ENCODE results near the gene YEATS2.

Gene YEATS2

DNA sequence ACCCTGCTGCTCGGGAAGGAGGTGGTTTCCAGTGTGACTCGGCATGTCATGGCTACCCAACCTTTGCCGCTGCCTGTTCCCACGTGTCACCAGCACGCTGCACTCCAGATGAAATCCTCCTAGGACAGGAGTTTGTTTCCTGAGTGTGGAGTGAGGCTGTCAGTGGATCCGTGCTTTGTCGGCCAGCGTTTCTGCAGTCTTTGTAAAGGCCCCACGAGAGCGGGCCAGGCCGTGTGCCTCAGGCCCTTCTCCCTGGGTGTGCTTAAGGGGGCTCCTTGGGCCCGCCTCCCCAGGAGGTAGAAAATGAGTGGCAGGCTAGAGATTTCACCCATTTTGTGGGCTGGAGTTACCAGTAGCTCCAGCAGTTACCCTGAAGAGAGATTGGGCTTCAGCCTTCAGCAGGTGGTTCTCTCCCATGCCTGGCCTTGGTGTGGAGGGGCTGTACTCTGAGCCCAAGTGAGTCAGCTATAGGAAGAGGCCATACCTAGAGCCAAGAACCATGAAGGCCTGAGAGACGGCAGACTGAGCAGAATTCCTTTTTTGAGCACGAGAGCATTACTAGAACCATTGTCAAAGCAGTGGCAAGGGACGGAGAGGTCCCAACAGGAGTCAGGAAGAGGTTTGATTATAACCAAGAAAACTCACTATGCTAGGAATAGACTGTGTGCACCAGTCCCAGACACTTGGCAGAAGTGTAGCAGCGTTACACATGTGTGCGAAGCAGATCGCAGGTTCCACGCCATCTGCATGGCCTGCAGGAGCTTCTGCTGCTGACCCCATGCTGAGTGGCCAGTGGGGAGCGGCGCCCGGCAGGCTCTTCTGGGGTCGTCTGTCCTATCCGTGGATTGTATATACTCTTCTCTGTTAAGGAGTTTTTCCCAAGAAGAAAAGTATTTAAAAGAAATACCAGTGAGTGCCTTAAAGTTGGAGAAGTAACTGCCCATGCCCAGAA is 113.3 kb downstream of the YEATS2 start:
- DNase-seq (ENCODE audit: low read depth in 1 of 2, low spot score in 1 of 2): no peak

DNA sequence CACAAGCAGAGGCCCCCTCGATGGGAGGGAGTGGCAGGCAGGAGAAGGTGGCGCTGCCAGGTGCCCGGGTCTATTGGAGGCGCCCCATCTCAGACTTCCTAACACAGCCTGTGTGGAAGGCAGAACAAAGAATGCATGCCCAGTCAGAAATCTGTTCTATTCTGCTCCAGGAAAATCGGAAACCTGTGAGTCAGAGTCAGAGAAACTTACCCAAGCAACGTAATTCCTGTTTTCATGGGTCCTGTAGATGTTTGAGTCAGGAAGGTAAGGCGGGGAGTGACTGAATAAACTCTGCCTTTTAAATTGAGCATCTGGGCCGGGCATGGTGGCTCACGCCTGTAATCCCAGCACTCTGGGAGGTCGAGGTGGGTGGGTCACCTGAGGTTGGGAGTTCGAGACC is 114.0 kb downstream of the YEATS2 start:
- no peak for DNase-seq (ENCODE audit: low read depth in 1 of 2, low spot score in 1 of 2)

GRCh38 chr3:183812761-183813445 is 115.3 kb downstream of the YEATS2 start:
- DNase-seq (ENCODE audit: low read depth in 1 of 2, low spot score in 1 of 2): no peak

DNA sequence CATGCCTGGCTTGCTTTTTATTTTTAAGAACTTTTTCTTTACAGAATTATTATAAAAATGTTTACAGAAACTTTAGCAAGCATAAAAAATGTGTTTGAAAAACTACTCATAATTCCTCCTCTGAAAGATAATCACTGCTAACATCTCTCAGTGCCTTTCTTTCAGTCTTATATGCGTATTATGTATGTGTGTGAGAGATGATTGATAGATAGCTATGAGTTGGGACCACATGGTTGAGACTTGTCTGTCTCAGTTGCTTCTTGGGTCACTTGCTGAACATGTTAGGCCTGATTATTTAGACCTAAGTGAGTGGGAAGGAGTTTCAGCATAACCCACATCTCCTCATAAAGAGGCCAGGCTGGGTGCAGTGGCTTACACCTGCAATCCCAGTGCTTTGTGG is 116.6 kb downstream of the YEATS2 start:
- no peak for DNase-seq (ENCODE audit: low read depth in 1 of 2, low spot score in 1 of 2)

DNA sequence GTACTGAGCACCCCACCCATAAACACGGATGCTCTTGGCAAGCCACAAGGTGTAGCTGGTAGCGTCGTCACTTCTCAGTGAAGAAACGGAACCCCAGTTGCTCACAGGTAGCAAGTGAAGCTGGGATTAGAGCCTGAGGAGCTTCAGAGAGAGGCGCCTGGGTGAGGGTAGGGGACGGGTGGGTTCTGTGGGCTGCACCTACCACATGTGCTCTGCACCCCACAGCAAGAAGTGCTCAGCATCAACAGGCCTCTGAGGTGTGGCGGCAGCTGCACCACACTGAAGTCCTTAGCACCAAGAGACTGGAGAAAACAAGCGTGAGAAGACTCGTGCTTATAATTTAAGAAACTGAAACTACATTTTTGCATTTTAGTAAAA is 118.0 kb downstream of the YEATS2 start:
- DNase-seq (ENCODE audit: low read depth in 1 of 2, low spot score in 1 of 2): no peak

GRCh38 chr3:183815951-183816475 is 118.4 kb downstream of the YEATS2 start:
- no peak for DNase-seq (ENCODE audit: low read depth in 1 of 2, low spot score in 1 of 2)

- no peak for DNase-seq (ENCODE audit: low read depth in 1 of 2, low spot score in 1 of 2)
These were observed 119.3 kb downstream of the YEATS2 start for GRCh38 chr3:183816681-183817510.

DNA sequence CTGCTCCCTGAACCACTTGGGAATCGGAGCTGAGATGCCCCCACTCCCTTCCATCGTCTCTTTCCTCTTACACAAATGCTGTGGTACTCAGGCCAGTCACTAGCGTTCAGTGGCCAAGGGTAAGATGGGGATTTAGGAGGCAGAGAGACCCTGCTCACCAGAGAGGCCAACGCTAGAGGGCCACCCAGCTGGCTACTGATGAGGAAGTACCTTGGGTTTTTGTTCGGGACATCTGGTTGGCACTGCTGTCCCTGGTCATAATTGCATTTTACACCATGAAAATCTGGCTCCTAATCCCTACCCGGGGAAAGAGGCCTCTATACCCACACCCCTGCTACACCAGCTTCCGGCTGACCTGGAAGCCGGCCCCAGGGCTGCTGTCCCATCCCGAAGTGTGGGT is 120.0 kb downstream of the YEATS2 start:
- DNase-seq (ENCODE audit: low read depth in 1 of 2, low spot score in 1 of 2): no peak

- no peak for DNase-seq (ENCODE audit: low read depth in 1 of 2, low spot score in 1 of 2)
These were observed 120.5 kb downstream of the YEATS2 start for GRCh38 chr3:183818041-183818620.

DNA sequence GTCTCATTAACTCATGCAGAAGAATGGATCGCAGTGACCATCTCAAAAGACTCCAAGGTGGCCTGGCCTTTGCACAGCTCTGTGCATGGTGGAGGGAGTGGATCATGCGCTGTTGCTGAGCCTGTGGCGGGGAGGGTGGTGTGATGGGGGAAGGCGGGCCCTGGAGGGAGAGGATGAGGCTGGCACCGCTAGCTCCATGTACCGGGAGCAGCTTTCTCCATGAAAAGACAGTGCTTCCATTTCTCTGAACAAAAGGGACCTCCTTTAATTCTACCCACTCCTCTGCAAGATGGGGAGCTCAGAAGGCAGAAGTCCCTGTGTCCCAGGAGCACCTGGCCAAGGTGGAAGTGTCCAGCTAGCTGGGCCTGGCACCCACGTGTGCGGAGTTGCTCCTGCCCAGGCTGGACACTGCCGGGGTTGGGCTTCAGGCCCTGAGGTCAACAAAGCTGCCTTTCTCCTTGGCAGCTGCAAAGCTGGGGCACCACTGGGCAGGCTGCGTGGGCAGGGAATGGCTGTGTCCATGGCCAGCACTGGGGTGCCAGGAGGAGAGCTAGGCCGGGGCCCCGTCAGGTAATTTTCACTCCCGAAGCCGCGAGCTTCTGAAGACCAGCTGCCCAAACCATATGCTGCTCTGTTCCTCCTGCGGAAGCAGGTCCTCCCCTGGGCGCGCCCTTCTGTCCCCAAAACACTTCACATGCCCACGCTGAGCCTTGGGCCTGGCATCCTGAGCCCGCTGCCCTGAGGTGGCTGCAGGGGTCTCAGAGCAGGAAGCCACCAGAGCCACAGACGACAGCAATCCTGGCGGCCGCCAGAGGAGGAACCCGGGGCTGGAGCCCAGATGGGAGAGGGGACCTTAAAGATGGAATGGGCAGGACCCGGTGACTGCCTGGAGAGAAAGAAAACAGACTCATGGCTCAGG is 121.4 kb downstream of the YEATS2 start:
- DNase-seq (ENCODE audit: low read depth in 1 of 2, low spot score in 1 of 2): no peak

- no peak for DNase-seq (ENCODE audit: low read depth in 1 of 2, low spot score in 1 of 2)
These were observed 122.2 kb downstream of the YEATS2 start for GRCh38 chr3:183819831-183820230.

DNA sequence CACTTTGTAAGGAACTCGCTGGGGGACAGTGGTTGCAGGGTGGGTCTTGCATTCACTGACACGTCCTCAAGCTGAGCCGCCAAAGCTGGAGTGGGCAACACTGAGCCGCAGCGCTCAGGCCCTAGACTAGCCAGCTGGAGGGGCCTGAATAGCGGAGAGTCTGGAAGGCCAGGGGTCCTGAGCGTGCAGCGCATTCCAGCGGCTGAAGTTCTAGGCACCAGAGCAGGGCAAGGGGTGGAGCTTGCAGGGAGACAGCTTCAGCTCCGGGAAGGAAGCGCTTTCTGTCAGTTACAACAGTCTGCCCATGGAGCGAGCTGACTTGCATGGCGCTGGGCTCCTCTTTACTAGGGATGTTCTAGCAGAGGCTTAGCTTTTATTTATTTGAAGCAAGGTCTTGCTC is 125.0 kb downstream of the YEATS2 start:
- DNase-seq (ENCODE audit: low read depth in 1 of 2, low spot score in 1 of 2): no peak

- DNase-seq (ENCODE audit: low read depth in 1 of 2, low spot score in 1 of 2): no peak
These were observed 126.4 kb downstream of the YEATS2 start for GRCh38 chr3:183823963-183824362.

DNA sequence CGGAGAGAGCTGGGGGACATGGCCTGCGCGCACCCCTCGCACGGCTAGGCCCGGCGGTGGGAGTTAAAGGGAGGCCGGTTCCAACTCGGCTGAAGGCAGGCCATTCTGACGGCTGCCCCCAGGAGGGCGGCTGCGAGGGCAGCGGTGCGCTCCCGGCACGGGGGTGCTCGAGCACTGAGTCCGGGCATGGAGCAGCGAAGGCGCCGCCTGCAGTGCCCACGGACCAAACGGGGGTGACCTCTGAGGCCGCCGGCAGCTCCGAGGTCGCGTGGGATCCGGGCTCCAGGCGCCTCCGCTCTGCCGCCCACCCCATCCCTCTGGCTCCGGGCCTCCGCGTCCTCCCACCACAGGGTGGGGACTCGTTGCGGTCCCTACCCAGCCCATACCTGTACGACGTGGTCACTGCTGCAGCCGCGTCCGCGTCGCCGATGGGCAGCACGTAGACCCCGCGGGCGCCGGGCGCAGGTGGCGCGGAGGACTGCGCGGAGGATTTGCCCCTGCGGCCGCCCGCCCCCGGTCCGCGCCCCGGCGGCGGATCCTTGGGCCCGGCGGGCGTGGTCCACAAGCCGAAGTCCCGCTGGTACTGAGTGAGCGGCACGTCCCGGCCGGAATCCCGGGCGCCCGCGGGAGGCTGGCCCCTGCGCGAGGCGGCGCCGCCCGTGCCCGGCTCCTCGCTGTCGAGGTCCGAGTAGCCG is 127.3 kb downstream of the YEATS2 start:
- DNase-seq (ENCODE audit: low read depth in 1 of 2, low spot score in 1 of 2): no peak

DNA sequence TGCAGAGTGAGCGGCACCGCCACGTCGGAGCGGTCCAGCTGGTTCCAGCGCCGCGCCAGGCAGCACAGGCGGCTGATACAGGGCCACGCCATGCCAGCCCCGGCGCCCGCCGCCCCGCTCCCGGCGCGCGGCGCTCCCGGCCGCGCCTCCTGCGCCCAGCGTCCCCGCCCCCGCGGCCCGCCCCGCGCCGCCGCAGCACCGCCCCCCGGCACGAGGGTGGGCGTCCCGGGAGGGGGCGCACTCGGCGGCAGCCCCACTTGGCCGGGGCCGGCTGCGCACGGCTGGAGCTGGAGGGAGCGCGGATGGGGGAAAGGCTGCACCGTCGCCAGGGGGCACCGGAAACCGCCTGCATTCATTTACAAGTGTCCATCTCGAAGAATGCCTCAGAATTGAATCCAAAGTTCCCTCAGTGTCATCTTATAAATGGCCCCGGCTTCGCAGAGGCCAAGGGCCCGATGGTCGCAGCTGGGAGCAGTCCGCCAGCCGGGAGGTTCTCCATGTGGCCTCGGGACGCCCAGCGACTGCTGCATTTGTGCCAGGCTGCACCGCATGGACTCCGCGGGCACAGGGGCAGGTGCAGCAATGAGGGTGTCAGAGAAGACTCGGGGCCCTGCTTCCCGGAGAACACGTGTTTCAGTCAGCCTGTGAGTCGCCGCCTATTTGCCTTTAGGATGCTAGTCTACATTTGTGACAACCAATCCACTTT is 128.0 kb downstream of the YEATS2 start, which contains the start of gene MAP6D1:
Gene MAP6D1, minus strand, starts transcription at position 122 of the 706 bp plus-strand sequence. Its CDS starts 30 bp downstream, at position 92.
- peak in 1 of 2 donors; percentile 23 for DNase-seq (ENCODE audit: low read depth in 1 of 2, low spot score in 1 of 2)

DNA sequence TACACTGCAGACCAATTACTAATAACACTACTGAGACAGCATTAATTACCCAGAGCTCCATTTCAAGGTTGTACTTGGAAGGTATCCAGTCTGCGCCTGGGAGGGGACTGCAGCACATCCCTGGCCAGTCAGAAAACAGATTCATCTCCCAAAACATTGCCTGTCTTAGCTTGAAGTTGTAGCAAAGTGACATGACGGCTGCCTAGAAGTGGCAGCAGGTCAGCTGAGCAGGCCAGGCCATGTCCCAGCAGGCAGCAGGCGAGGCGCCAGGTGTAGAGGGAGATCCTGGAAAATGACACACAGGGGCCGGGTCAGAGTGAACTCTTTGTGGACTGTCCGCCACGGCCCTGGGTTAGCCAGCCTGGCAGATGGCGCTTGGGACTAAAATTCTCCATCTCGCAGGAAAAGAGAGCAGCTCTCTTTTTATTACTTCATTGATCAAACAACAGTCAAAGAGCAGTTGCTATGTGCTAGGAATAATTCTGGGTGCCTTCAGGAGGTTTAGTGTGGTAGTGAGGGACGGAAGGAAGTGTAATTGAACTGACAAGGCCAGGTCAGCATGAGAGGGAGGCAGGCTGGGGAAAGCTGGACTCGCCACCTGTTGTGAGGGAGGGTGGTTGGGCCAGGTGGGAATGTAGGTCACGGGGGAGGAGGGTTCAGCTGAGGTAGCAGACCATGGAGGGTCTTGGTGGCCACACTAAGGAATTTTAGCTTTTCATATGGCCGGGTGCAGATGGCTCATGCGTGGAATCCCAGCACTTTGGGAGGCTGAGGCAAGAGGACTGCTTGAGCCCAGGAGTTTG is 129.1 kb downstream of the YEATS2 start:
- DNase-seq (ENCODE audit: low read depth in 1 of 2, low spot score in 1 of 2): no peak

DNA sequence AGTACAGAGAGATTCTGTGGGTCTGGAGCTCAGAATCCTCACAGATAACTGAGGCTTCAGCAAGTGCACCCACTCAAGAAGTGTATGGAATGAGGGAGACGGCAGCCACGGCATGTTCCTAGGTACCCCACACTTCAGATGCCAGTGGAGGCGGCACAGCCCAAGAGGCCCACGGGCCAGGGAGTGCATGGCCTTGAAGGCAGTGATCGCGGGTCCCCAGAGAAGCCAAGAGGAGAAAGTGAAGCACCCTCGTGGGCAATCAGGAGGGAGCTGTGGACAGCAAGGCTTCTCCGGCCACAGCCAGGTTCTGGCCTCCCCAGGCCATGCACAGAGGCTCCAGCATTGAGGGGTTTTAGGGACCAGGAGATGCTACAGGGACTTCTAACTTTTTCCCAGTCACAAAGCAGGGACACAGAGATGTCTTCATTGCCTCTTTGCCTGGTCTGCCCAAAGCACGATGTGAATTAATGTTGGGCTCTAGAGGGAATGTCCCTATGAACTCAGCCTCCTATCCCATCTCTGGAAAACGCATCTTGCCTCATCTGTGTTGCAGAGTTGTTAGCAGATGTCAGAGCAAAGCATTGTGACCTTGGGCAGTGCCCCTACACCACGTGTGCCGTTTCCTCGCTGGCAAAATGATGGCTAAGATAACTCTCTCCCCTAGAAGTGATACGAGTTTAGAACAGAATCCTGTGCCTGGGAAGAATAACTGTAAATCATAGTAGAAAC is 130.4 kb downstream of the YEATS2 start:
- no peak for DNase-seq (ENCODE audit: low read depth in 1 of 2, low spot score in 1 of 2)
